KOPT-K1 (cell line): ENCODE measurements around the gene LRRC3B.

ENCODE experiments used
- H3K27ac ChIP-seq: fragments of 200-600 bp; sonication (generic); 2 replicates; pipeline ENCODE4 v1.5.1; 2016; ENCODE audit warnings: antibody characterized with exemption, mild to moderate bottlenecking, low read depth, low read length; ENCODE audit not compliant: poor library complexity, severe bottlenecking
- H3K36me3 ChIP-seq: fragments of 200-600 bp; sonication (generic); 2 replicates; pipeline ENCODE4 v1.5.1; 2017; ENCODE audit warnings: antibody characterized with exemption, mild to moderate bottlenecking, low read length, moderate library complexity; ENCODE audit not compliant: insufficient read depth
- H3K9me3 ChIP-seq: fragments of 200-600 bp; sonication (generic); 2 replicates; pipeline ENCODE4 v1.5.1; 2017; ENCODE audit warnings: antibody characterized with exemption, low read length, mild to moderate bottlenecking; ENCODE audit not compliant: insufficient read depth, poor library complexity, severe bottlenecking

The LRRC3B gene

DNA sequence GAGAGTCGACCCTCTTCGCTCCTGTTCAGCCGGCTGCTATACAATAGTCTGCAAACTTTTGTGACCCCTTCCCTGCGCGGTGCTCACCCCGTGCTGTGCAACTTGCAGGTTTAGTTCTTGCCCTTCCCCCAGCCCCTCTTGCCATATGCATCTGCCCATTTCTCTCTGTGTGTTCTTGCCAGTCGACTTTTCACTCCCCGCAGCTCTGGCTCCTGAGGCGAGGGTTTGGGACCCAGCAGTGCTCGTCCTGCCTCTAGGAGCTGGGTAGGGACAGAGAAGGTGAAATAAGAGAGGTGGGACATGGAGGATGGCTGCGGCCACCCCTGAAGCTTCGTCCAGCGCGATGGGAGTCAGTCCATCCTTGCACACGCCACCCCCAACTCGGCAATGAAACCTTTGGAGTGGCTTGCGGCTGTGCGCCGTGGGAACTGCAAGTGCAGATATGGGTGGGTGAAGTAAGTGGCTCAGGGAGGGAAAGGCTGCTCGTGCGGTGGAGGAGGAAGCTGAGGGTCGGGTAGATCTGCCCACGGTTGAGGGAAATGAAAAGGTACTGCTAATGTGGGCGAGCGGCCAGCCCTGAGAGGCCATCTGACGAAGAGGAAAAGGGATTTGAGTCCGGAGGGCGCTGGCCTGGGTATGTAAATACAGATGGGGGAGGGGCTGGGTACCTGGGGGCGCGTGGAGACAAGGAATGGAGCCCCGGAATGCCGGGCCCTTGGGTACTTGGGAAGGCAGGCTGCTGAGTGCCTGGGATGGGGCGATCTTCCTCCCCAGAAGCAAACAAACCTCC, 1.0 kb downstream of the LRRC3B start:
- Histone ChIP-seq H3K9me3 (peaks cover 6% of the 10 kb centered on the region), H3K27ac (no peak overlapping the region), H3K36me3 (no peaks in the 10 kb centered on the region)

DNA sequence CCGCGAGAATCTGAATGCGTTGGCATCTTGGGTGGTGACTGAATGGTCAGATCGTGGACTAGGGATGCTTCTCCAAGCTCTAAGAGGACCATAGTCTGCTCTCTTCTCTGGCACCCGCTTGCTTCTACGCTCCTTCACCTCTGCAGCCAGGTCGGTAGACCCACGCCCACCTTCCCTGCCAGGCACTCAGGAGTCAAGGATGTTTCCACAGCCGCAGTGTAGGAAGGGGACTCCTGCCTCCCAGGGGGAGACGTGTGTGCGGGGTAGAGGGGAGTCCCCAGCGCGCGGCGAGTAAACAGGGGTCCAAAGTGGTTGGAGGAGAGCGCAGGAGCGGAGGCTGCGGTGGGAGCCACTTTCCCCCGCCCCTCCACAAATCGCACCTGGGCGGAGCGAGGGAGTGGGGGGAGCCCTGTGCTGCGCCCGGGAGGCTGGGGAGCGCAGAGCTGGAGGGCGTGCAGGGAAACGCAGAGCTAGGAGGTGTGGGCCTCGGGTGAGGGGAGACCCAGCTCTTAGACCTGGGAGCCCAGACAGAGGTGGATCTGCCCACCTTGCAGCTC, 1.7 kb downstream of the LRRC3B start:
- H3K9me3 ChIP-seq: peaks cover 6% of the 10 kb centered on the region
- no peak overlapping the region for H3K27ac ChIP-seq
- no peaks in the 10 kb centered on the region for H3K36me3 ChIP-seq

DNA sequence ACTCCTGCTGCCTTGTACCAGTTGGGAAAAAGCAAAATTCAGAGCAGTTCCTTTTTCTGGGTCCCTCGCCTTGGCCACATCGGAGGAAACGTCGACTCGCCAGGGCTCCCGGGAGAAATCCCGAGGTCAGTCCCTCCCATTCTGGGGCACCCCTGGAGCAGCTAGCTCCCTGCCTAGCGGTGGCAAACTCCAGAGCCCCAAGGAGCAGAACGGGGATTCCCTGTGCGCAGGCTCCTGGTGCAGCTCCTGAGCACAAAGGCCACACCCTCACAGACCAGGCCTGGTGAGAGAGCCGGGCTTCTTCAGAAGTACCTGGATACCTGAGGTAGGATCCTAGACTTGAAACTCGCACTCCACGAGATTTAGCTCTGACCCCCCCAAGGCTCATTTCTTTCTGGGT, 2.6 kb downstream of the LRRC3B start:
- peaks cover 6% of the 10 kb centered on the region for H3K9me3 ChIP-seq
- no peaks in the 10 kb centered on the region for H3K36me3 ChIP-seq
- H3K27ac ChIP-seq: no peak overlapping the region

DNA sequence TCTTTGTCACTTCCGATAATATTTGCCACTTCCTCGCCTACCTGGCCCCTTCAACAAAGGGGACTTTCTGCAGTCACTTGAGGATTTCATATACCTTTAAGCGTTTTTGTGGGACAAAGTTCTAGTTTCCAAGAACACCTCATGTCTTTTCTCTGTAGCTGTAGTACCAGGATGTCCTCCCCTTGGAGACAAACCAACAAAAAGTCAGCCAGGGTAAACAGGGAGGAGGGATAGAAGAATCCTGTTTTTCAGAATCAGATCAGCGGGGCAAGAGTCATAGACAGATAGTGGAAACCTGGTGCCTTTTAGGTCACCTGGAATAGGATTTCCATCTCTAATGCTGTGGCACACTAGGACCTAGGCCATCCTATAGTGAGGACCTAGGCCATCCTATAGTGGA, 4.5 kb downstream of the LRRC3B start:
- Histone ChIP-seq H3K9me3 (peaks cover 6% of the 10 kb centered on the region), H3K27ac (no peak overlapping the region), H3K36me3 (no peaks in the 10 kb centered on the region)

DNA sequence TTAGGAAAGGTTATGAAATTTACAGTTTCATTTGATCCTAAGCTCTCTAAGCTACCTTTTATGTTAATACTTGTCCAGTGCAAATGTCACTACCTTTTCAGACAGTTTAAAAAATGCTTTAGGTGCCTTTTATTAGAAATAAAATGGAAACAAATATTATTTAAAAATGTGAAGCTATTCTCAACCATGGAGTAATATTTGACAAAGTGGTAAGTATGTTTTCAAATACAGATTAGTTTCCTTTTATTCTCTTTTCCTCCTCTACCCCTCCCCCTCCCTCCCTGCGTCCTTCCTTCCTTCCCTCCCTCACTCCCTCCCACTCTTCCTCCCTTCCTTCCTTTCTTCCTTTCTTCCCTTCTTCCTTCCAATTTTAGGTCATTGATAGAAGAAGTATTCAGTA, 6.3 kb downstream of the LRRC3B start:
- no peak overlapping the region for H3K27ac ChIP-seq
- no peaks in the 10 kb centered on the region for H3K9me3 ChIP-seq

DNA sequence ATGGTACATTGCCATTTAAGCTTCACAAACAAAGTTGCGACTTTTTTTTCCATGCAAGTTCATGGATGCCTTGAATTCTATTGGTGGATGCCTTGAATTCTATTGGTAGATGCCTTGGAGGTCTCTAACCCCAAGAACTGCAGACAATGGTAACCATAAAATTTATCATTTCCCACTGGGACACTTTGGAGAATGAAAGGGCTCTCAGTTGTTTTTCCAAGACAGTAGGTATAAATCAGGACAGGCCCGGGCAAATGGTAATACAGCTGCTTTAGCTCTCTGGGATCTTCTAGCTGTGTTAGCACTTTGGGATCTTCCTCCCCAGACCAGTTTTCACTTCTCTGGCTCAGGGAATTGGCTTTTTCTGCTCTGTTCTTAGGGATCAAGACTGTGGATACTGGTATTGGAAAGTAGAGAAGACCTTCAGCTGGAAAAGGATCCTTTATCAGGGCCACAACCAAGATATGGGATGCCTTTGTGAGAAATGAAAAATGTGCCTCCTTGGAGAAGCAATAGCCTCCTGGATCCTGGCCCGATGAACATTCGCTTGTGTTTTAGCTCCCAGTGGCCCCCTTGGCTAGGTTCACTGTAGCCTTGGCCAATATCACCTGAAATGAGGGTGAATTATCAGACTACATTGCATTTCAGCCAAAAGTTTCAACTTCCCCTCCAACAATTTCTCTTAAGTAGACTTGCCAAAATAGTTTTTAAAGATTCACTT, 8.3 kb downstream of the LRRC3B start:
- Histone ChIP-seq H3K9me3 (no peaks in the 10 kb centered on the region), H3K36me3 (no peaks in the 10 kb centered on the region), H3K27ac (no peak overlapping the region)

More for the DNA sequence above, 6.3 kb downstream of the LRRC3B start:
- H3K36me3 ChIP-seq: no peaks in the 10 kb centered on the region

DNA sequence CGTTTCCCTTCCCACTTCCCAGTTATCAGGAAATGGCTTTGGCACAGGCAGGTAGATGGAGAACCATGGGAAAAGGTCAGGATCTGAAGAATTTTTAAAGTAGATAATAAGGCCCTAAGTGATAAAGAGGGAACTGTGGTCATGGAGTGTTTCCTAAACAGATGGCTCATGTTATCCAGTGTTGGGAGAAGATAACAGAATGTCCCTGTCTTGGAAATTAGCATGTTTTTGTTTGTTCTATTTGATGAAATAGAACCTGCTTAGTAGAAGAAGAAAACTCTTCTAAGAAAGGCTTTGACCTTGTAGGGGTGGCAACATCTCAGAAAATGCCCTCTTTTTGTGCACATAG, 8.8 kb downstream of the LRRC3B start:
- Histone ChIP-seq H3K36me3 (no peaks in the 10 kb centered on the region), H3K27ac (no peak overlapping the region), H3K9me3 (no peaks in the 10 kb centered on the region)

DNA sequence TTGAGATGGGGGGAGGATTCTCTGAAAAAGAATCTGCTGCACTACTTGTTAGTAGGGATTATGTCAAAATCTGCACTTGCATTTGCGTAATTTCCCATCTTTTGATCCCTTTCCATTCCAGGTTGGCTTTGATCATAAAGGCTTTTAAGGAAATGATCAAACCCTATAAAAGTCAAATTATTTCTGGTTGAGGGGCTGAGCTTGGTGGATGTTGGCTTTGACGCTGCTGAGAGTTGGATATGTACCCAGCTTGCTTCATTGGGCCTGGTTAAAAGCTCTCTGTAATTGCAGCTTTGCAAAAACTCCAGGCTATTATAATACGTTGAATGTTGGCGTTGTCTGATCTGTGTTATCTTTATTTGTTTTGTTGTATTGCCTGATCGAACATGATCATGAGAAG, 12.0 kb downstream of the LRRC3B start:
- H3K36me3 ChIP-seq: no peaks in the 10 kb centered on the region
- H3K27ac ChIP-seq: no peak overlapping the region
- H3K9me3 ChIP-seq: no peaks in the 10 kb centered on the region

DNA sequence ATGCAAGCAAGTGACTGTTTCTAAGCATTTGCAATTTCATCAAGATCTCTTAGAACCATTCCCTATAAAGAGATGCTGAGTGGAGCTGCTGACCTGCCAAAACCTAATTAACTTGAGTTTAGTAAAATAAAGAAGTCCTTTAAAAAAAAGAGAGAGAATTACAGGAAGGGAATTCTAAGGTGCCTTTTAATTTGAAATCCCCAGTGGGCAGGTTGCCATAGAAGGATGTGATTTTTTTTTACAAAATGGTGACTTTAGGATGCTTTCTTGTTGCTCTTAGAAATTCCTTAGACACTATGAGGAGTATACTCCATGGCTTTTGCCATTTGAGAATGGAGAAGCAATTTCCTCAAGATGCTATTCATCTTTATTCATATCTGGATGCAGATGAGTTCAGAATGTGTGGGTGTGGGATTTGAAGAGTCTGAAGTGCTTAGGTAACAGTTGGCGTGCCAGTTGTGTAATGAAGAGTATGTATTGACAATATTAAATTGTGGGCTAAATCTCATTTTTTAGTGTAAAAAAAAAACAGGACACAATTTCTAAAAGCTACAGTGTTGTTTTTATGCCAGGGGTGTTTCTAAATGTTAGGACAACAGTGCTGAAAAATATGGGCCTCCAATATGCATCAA, 13.6 kb downstream of the LRRC3B start:
- no peaks in the 10 kb centered on the region for H3K9me3 ChIP-seq
- H3K36me3 ChIP-seq: no peaks in the 10 kb centered on the region
- H3K27ac ChIP-seq: no peak overlapping the region

DNA sequence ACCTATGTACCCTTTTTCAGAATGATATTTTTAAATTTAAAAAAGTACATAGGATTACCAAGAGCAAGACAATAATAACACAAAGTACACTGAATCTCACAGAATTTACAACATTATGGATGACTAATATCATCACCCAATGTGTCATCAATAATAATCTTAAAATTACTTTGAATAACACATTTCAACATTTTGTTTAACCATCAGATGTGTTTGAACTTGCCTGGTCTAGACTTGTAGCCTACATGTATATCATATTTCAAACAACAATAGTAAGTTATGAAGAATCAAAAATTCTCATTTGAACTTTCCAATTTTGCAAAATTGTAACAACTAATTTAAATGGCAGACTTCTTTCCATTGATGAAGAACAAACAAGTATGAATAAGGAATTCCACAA, 15.1 kb downstream of the LRRC3B start:
- no peak overlapping the region for H3K27ac ChIP-seq
- H3K36me3 ChIP-seq: no peaks in the 10 kb centered on the region
- no peaks in the 10 kb centered on the region for H3K9me3 ChIP-seq

DNA sequence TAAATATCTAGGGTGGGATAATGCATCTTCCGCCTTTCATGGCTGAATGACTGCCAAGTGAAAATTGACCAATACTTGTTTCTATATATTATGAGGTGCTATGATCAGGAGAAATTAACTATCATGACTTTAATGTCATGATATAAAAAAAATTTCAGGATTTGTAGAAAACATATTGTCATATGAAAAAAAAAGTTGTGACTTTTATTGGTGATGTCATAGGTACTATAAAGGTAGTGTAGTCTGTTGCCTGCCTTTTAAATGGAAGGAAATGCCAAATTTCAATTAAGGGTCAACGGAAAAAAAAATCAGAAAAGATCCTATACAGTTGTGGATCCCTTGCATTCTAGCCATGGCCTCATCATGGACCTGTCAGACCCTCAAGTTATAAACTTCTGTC, 15.5 kb downstream of the LRRC3B start:
- H3K36me3 ChIP-seq: no peaks in the 10 kb centered on the region
- no peak overlapping the region for H3K27ac ChIP-seq
- H3K9me3 ChIP-seq: no peaks in the 10 kb centered on the region

DNA sequence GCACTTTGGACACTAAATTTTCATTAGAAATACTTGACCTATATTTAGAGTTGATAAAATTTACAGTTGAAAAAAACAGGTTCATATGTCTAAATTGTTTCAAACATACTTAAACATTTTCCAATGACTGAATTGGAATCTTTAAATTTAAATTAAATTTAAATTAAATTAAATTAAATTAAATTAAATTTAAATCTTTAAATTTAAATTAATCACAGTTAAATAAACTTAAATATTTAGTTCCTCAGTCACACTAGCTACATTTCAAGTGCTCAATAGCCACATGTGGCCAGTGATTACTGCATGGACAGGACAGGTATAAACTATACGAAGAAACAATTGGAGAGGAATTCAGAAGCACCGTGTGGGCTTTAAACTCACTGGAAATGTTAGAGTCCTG, 16.8 kb downstream of the LRRC3B start:
- Histone ChIP-seq H3K9me3 (no peaks in the 10 kb centered on the region), H3K36me3 (no peaks in the 10 kb centered on the region), H3K27ac (no peak overlapping the region)

DNA sequence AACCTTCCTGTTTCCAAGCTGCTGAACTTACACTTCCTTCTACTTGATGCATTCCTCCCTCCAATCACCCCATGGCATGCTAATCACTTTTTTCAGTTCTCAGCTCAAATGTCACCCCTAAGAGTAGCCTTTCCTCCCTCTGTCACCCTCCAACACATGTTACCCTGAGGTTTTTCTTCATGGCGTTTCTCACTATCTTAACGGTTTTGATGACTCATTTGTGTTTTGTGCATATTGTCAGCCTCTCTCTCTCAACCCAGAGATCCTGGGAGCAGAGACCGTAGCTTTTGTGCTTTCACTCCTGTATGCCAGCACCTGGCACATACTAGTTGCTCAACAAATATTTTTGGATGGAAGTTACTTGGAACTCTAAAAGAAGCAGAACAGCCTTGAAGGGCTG, 24.5 kb downstream of the LRRC3B start:
- Histone ChIP-seq H3K9me3 (no peaks in the 10 kb centered on the region), H3K36me3 (no peaks in the 10 kb centered on the region), H3K27ac (no peak overlapping the region)

DNA sequence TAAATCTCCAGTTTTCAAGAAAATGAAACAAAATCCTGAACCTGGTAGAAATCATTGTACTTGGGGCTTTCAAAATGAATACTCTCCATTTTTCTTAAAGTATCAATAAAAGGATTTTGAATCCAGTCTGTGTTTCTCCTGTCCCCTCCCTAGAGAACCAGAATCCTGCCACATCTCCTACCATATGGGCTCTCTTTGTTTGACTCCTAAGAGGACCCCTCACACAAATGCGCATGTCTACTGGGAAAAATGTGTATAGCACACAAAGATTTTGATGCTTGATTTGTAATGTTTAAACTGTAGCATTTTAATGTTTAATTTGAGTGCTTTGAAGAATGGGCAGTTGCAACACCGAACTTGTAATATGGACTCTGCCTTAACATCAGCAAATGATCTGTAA, 25.9 kb downstream of the LRRC3B start:
- no peak overlapping the region for H3K27ac ChIP-seq
- no peaks in the 10 kb centered on the region for H3K9me3 ChIP-seq
- no peaks in the 10 kb centered on the region for H3K36me3 ChIP-seq

DNA sequence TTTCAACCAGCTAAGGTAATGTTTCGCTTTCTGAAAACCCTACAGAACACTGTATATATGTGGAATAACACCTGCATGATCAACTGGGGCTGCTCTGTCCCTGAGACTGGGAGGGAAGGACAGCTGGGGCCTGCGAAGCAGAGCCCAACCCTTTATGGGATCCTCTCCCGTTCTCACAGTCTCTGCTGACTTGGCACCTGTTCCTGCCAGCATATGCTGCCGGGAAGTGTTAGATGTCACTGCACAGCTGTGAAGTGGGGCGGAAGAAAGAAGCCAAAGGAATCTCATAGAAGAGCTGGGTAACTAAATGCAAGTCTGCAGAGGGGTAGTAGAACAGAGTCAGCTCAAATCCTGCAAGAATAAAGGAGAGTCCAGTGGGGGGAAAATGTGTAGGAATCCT, 29.6 kb downstream of the LRRC3B start:
- Histone ChIP-seq H3K36me3 (no peaks in the 10 kb centered on the region), H3K9me3 (no peaks in the 10 kb centered on the region), H3K27ac (no peak overlapping the region)
